Measurements from ENCODE around the gene B4GALT3.
A peak's percentile ranks its signal among the peaks of the same experiment; 100 is the strongest.

B4GALT3 gene

GRCh38 chr1:161173711-161174110, 3.6 kb downstream of the B4GALT3 start:
- Histone ChIP-seq H2BK5ac (ENCODE audit: low read depth, low read length, poor library complexity) (no peak overlapping the region), H2AK5ac (ENCODE audit: low read length) (no peak overlapping the region), H3K14ac (ENCODE audit: low read length) (no peak overlapping the region), H3K4me3 (ENCODE audit: low read depth, low read length) (no peak overlapping the region), H3K4ac (ENCODE audit: low read depth, low read length) (no peak overlapping the region), H2BK120ac (ENCODE audit: insufficient read depth, low read length, poor library complexity) (no peak overlapping the region), H4K91ac (ENCODE audit: low read depth, low read length) (no peak overlapping the region), H3K9ac (ENCODE audit: low read length) (no peak overlapping the region), H3K23ac (ENCODE audit: low read length) (no peak overlapping the region), H3K4me2 (ENCODE audit: low read length) (no peak overlapping the region), H3K4me1 (ENCODE audit: control insufficient read depth in 1 of 2, insufficient read depth in 2 of 2, low read length in 2 of 2) (peaks cover 6 to 8% of the 10 kb centered on the region in 2 experiments), H4K8ac (ENCODE audit: low read depth, low read length) (no peak overlapping the region), H3K36me3 (ENCODE audit: control insufficient read depth in 1 of 2, insufficient read depth in 2 of 2, low read length in 2 of 2) (peaks cover 38 to 51% of the 10 kb centered on the region in 2 experiments), H3K18ac (ENCODE audit: low read length) (no peak overlapping the region), H3K27ac (ENCODE audit: low read depth, low read length) (no peak overlapping the region), H2BK12ac (ENCODE audit: low read length) (no peak overlapping the region), H3K79me2 (ENCODE audit: control insufficient read depth, insufficient read depth, low read length, poor library complexity) (peaks cover 8% of the 10 kb centered on the region), H2AFZ (ENCODE audit: insufficient read depth, low read length, poor library complexity) (no peak overlapping the region), H3K79me1 (ENCODE audit: low read length) (peaks cover 8% of the 10 kb centered on the region), H4K12ac (ENCODE audit: low read depth, low read length) (no peak overlapping the region), H3K27me3 (ENCODE audit: insufficient read depth, low read length) (no peaks in the 10 kb centered on the region), H3K9me3 (ENCODE audit: insufficient read depth, low read depth, low read length) (peaks cover 2% of the 10 kb centered on the region)
- WGBS (ENCODE audit: extremely low coverage, insufficient coverage, insufficient read length) = no CpG with 5 or more reads among the region's 11 CpGs
- no peak for DNase-seq

GRCh38 chr1:161172776-161173376, 4.4 kb downstream of the B4GALT3 start:
- no peak overlapping the region for H3K27ac ChIP-seq (ENCODE audit: low read depth, low read length)
- no peak overlapping the region for H2BK5ac ChIP-seq (ENCODE audit: low read depth, low read length, poor library complexity)
- no peak overlapping the region for H3K4me2 ChIP-seq (ENCODE audit: low read length)
- H2BK120ac ChIP-seq (ENCODE audit: insufficient read depth, low read length, poor library complexity) = no peak overlapping the region
- H2BK12ac ChIP-seq (ENCODE audit: low read length) = no peak overlapping the region
- H4K8ac ChIP-seq (ENCODE audit: low read depth, low read length) = no peak overlapping the region
- H3K18ac ChIP-seq (ENCODE audit: low read length) = no peak overlapping the region
- H4K12ac ChIP-seq (ENCODE audit: low read depth, low read length) = no peak overlapping the region
- peaks cover 8% of the 10 kb centered on the region for H3K79me1 ChIP-seq (ENCODE audit: low read length)
- no peak overlapping the region for H3K4ac ChIP-seq (ENCODE audit: low read depth, low read length)
- H3K4me3 ChIP-seq (ENCODE audit: low read depth, low read length) = no peak overlapping the region
- H3K27me3 ChIP-seq (ENCODE audit: insufficient read depth, low read length) = no peaks in the 10 kb centered on the region
- no peak overlapping the region for H4K91ac ChIP-seq (ENCODE audit: low read depth, low read length)
- peak in 1 of 2 donors; percentile 56 for DNase-seq
- peaks cover 6 to 8% of the 10 kb centered on the region in 2 experiments for H3K4me1 ChIP-seq (ENCODE audit: control insufficient read depth in 1 of 2, insufficient read depth in 2 of 2, low read length in 2 of 2)
- H3K79me2 ChIP-seq (ENCODE audit: control insufficient read depth, insufficient read depth, low read length, poor library complexity) = peaks cover 8% of the 10 kb centered on the region
- WGBS (ENCODE audit: extremely low coverage, insufficient coverage, insufficient read length) = no CpG with 5 or more reads among the region's 4 CpGs
- no peak overlapping the region for H3K23ac ChIP-seq (ENCODE audit: low read length)
- H2AFZ ChIP-seq (ENCODE audit: insufficient read depth, low read length, poor library complexity) = no peak overlapping the region
- H2AK5ac ChIP-seq (ENCODE audit: low read length) = no peak overlapping the region
- H3K36me3 ChIP-seq (ENCODE audit: control insufficient read depth in 1 of 2, insufficient read depth in 2 of 2, low read length in 2 of 2) = peaks cover 38 to 51% of the 10 kb centered on the region in 2 experiments
- no peak overlapping the region for H3K9ac ChIP-seq (ENCODE audit: low read length)
- no peak overlapping the region for H3K14ac ChIP-seq (ENCODE audit: low read length)
- peaks cover 2% of the 10 kb centered on the region for H3K9me3 ChIP-seq (ENCODE audit: insufficient read depth, low read depth, low read length)

DNA sequence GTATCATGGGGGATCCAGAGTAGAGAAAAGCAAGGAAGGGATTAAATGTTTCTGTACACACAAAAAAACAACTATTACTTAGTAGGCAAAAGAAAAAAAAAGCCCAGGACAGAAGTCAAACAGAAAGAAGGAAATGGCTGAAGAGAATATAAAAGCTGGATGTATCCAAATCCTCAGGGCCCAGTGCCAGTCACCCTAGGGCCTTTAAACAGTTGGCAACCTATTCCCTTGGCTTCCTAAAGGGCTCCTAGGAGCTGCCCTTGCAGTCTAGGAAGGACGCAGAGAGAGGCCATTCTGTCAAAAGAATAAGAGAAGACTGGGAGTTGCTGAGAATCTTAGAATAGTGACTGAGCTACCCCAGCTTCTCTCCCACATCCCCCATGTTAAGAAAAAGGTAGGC, 5.0 kb downstream of the B4GALT3 start:
- H3K36me3 ChIP-seq (ENCODE audit: control insufficient read depth in 1 of 2, insufficient read depth in 2 of 2, low read length in 2 of 2) = peaks cover 38 to 51% of the 10 kb centered on the region in 2 experiments
- no peak overlapping the region for H3K4me2 ChIP-seq (ENCODE audit: low read length)
- H2BK12ac ChIP-seq (ENCODE audit: low read length) = no peak overlapping the region
- no peak overlapping the region for H3K14ac ChIP-seq (ENCODE audit: low read length)
- H3K79me1 ChIP-seq (ENCODE audit: low read length) = peaks cover 4% of the 10 kb centered on the region
- H3K4me3 ChIP-seq (ENCODE audit: low read depth, low read length) = no peak overlapping the region
- DNase-seq = no peak
- H3K18ac ChIP-seq (ENCODE audit: low read length) = no peak overlapping the region
- H3K4me1 ChIP-seq (ENCODE audit: control insufficient read depth in 1 of 2, insufficient read depth in 2 of 2, low read length in 2 of 2) = peaks cover 4 to 6% of the 10 kb centered on the region in 2 experiments
- H3K23ac ChIP-seq (ENCODE audit: low read length) = no peak overlapping the region
- no peak overlapping the region for H3K4ac ChIP-seq (ENCODE audit: low read depth, low read length)
- no peak overlapping the region for H4K12ac ChIP-seq (ENCODE audit: low read depth, low read length)
- no peak overlapping the region for H2BK120ac ChIP-seq (ENCODE audit: insufficient read depth, low read length, poor library complexity)
- H3K27me3 ChIP-seq (ENCODE audit: insufficient read depth, low read length) = no peaks in the 10 kb centered on the region
- no peak overlapping the region for H3K27ac ChIP-seq (ENCODE audit: low read depth, low read length)
- H2BK5ac ChIP-seq (ENCODE audit: low read depth, low read length, poor library complexity) = no peak overlapping the region
- no peak overlapping the region for H3K9ac ChIP-seq (ENCODE audit: low read length)
- no peak overlapping the region for H4K8ac ChIP-seq (ENCODE audit: low read depth, low read length)
- no CpG with 5 or more reads among the region's 1 CpG for WGBS (ENCODE audit: extremely low coverage, insufficient coverage, insufficient read length)
- peaks cover 2% of the 10 kb centered on the region for H3K9me3 ChIP-seq (ENCODE audit: insufficient read depth, low read depth, low read length)
- no peak overlapping the region for H4K91ac ChIP-seq (ENCODE audit: low read depth, low read length)
- peaks cover 6% of the 10 kb centered on the region for H3K79me2 ChIP-seq (ENCODE audit: control insufficient read depth, insufficient read depth, low read length, poor library complexity)
- no peak overlapping the region for H2AFZ ChIP-seq (ENCODE audit: insufficient read depth, low read length, poor library complexity)
- H2AK5ac ChIP-seq (ENCODE audit: low read length) = no peak overlapping the region

DNA sequence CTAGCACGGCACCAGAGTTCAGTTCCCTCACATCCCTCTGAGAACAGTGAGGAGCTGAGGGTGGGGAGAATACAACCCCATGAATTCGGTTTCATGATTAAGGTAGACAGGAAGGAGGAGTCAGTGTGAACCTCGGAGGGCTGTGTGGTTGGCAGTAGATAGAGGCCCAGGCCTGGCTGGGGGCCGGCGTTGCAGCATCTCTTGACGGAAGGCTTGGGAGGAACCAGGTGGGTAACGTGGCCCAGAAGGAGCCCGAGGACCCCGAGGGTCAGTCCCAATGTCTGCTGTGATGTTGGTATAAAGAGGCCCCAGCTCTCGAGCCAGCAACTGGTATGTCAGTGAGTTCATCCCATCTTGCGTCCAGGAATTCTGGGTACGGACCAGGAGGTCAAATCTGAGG, 5.6 kb downstream of the B4GALT3 start:
- no peak overlapping the region for H4K12ac ChIP-seq (ENCODE audit: low read depth, low read length)
- WGBS (ENCODE audit: extremely low coverage, insufficient coverage, insufficient read length) = no CpG with 5 or more reads among the region's 12 CpGs
- H3K4ac ChIP-seq (ENCODE audit: low read depth, low read length) = no peak overlapping the region
- H3K36me3 ChIP-seq (ENCODE audit: control insufficient read depth in 1 of 2, insufficient read depth in 2 of 2, low read length in 2 of 2) = peaks cover 38 to 51% of the 10 kb centered on the region in 2 experiments
- H3K4me3 ChIP-seq (ENCODE audit: low read depth, low read length) = no peak overlapping the region
- H3K4me1 ChIP-seq (ENCODE audit: control insufficient read depth in 1 of 2, insufficient read depth in 2 of 2, low read length in 2 of 2) = peaks cover 9 to 10% of the 10 kb centered on the region in 2 experiments
- H3K4me2 ChIP-seq (ENCODE audit: low read length) = no peak overlapping the region
- H3K79me1 ChIP-seq (ENCODE audit: low read length) = no peaks in the 10 kb centered on the region
- H3K9me3 ChIP-seq (ENCODE audit: insufficient read depth, low read depth, low read length) = peaks cover 2% of the 10 kb centered on the region
- no peak overlapping the region for H2BK5ac ChIP-seq (ENCODE audit: low read depth, low read length, poor library complexity)
- H3K79me2 ChIP-seq (ENCODE audit: control insufficient read depth, insufficient read depth, low read length, poor library complexity) = peaks cover 2% of the 10 kb centered on the region
- H4K8ac ChIP-seq (ENCODE audit: low read depth, low read length) = no peak overlapping the region
- no peak overlapping the region for H2BK120ac ChIP-seq (ENCODE audit: insufficient read depth, low read length, poor library complexity)
- no peak for DNase-seq
- H2AK5ac ChIP-seq (ENCODE audit: low read length) = no peak overlapping the region
- no peaks in the 10 kb centered on the region for H3K27me3 ChIP-seq (ENCODE audit: insufficient read depth, low read length)
- no peak overlapping the region for H3K18ac ChIP-seq (ENCODE audit: low read length)
- H3K14ac ChIP-seq (ENCODE audit: low read length) = no peak overlapping the region
- no peak overlapping the region for H3K27ac ChIP-seq (ENCODE audit: low read depth, low read length)
- H2BK12ac ChIP-seq (ENCODE audit: low read length) = no peak overlapping the region
- H4K91ac ChIP-seq (ENCODE audit: low read depth, low read length) = no peak overlapping the region
- H3K23ac ChIP-seq (ENCODE audit: low read length) = no peak overlapping the region
- no peak overlapping the region for H2AFZ ChIP-seq (ENCODE audit: insufficient read depth, low read length, poor library complexity)
- H3K9ac ChIP-seq (ENCODE audit: low read length) = no peak overlapping the region

Data from trophoblast cell (in vitro differentiated cells and primary cell).